Activated T-cell treated with anti-CD3 and anti-CD28 coated beads, Interleukin-2, amount 50 U/mL, for 4 hours (primary cell): ENCODE measurements around the gene FCHO1. TPM values are rescaled to one million over a fixed set of nuclear protein-coding genes. Genes with fewer than 3 reads are reported as not detected.
A peak's percentile ranks its signal among the peaks of the same experiment; 100 is the strongest.
"Not testable (repeated sequence)": the region's sequence is repeated elsewhere in the genome, so short reads cannot be mapped to it uniquely, and the experiment has no call there.

Experiments
- ATAC-seq, 2 donors: fragments of 200-7000 bp; cut with Tn5 transposase; one replicate each; pipeline ENCODE4 v1.10.0; 2021
- DNase-seq: peaks from one replicate; pipeline ENCODE4 v3.0.0-alpha.2; 2020
- H3K27me3 Mint-ChIP-seq: one replicate; pipeline ENCODE4 v1.8.0; 2021; ENCODE audit warnings: low read depth, mixed read lengths
- H3K36me3 Mint-ChIP-seq: one replicate; pipeline ENCODE4 v1.8.0; 2022; ENCODE audit warnings: mixed read lengths; ENCODE audit not compliant: insufficient read depth
- H3K4me1 Mint-ChIP-seq: one replicate; pipeline ENCODE4 v1.8.0; 2021; ENCODE audit warnings: low read depth, mixed read lengths
- H3K4me3 Mint-ChIP-seq: one replicate; pipeline ENCODE4 v1.8.0; 2021; ENCODE audit warnings: mild to moderate bottlenecking, moderate library complexity, mixed read lengths
- H3K9me3 Mint-ChIP-seq: one replicate; pipeline ENCODE4 v1.8.0; 2021; ENCODE audit warnings: mixed read lengths
- total RNA-seq, 3 donors: library from RNA; stranded (reverse); gene quantifications; one replicate each; pipeline ENCODE4 v1.2.1, GENCODE V29; 2021

The FCHO1 gene
- total RNA-seq, 3 donors from 2014 or later: 53.0 to 60.4 (median 56.2) TPM

- ATAC-seq: no peak
- peaks cover 37% of the 10 kb centered on the region for H3K36me3 Mint-ChIP-seq
- no peaks in the 10 kb centered on the region for H3K9me3 Mint-ChIP-seq
- H3K4me1 Mint-ChIP-seq: peaks cover 6% of the 10 kb centered on the region
- H3K4me3 Mint-ChIP-seq: no peak overlapping the region
- H3K27me3 Mint-ChIP-seq: no peaks in the 10 kb centered on the region
- DNase-seq: no peak
Observed at GRCh38 chr19:17765069-17765618, 13.9 kb downstream of the FCHO1 start.

GRCh38 chr19:17766543-17767131 is 15.4 kb downstream of the FCHO1 start:
- peaks cover 5% of the 10 kb centered on the region for H3K4me1 Mint-ChIP-seq
- no peak overlapping the region for H3K4me3 Mint-ChIP-seq
- H3K27me3 Mint-ChIP-seq: no peaks in the 10 kb centered on the region
- H3K9me3 Mint-ChIP-seq: no peaks in the 10 kb centered on the region
- peaks cover 28% of the 10 kb centered on the region for H3K36me3 Mint-ChIP-seq
- ATAC-seq (peak in 1 of 2 donors; percentile 40), DNase-seq (peak; percentile 32)

- peaks cover 5% of the 10 kb centered on the region for H3K4me1 Mint-ChIP-seq
- H3K4me3 Mint-ChIP-seq: no peak overlapping the region
- H3K27me3 Mint-ChIP-seq: no peaks in the 10 kb centered on the region
- H3K9me3 Mint-ChIP-seq: no peaks in the 10 kb centered on the region
- H3K36me3 Mint-ChIP-seq: peaks cover 30% of the 10 kb centered on the region
- DNase-seq (no peak), ATAC-seq (no peak)
Observed at GRCh38 chr19:17767559-17767958, 16.3 kb downstream of the FCHO1 start.

- no peak for ATAC-seq
- DNase-seq: no peak
- Mint-ChIP-seq H3K9me3 (no peaks in the 10 kb centered on the region), H3K4me3 (no peak overlapping the region), H3K4me1 (peaks cover 3% of the 10 kb centered on the region), H3K36me3 (peaks cover 25% of the 10 kb centered on the region), H3K27me3 (no peaks in the 10 kb centered on the region)
Observed at GRCh38 chr19:17770613-17771012, 19.3 kb downstream of the FCHO1 start.

- no peaks in the 10 kb centered on the region for H3K9me3 Mint-ChIP-seq
- DNase-seq (no peak), ATAC-seq (peak; percentile 51 to 63)
- peaks cover 10% of the 10 kb centered on the region for H3K4me1 Mint-ChIP-seq
- no peak overlapping the region for H3K4me3 Mint-ChIP-seq
- H3K36me3 Mint-ChIP-seq: peaks cover 25% of the 10 kb centered on the region
- no peaks in the 10 kb centered on the region for H3K27me3 Mint-ChIP-seq
Observed at GRCh38 chr19:17772172-17772571, 20.9 kb downstream of the FCHO1 start.

GRCh38 chr19:17775245-17775927 is 24.1 kb downstream of the FCHO1 start:
- DNase-seq (peak; percentile 29), ATAC-seq (no peak)
- Mint-ChIP-seq H3K4me1 (peaks cover 12% of the 10 kb centered on the region), H3K4me3 (no peak overlapping the region), H3K9me3 (no peaks in the 10 kb centered on the region), H3K36me3 (peaks cover 24% of the 10 kb centered on the region), H3K27me3 (no peaks in the 10 kb centered on the region)

- ATAC-seq (no peak), DNase-seq (no peak)
- Mint-ChIP-seq H3K9me3 (no peaks in the 10 kb centered on the region), H3K36me3 (peaks cover 24% of the 10 kb centered on the region), H3K4me1 (peaks cover 12% of the 10 kb centered on the region), H3K4me3 (no peak overlapping the region), H3K27me3 (no peaks in the 10 kb centered on the region)
Observed at GRCh38 chr19:17775991-17776803, 24.9 kb downstream of the FCHO1 start.

GRCh38 chr19:17777840-17778239 is 26.6 kb downstream of the FCHO1 start:
- not testable (repeated sequence) for DNase-seq, H3K27me3 Mint-ChIP-seq, H3K4me3 Mint-ChIP-seq, H3K9me3 Mint-ChIP-seq, ATAC-seq
- Mint-ChIP-seq H3K36me3 (peaks cover 24% of the 10 kb centered on the region), H3K4me1 (peaks cover 12% of the 10 kb centered on the region)

GRCh38 chr19:17778251-17778967 is 27.1 kb downstream of the FCHO1 start:
- ATAC-seq: peak; percentile 61 to 71
- Mint-ChIP-seq H3K27me3 (no peaks in the 10 kb centered on the region), H3K9me3 (no peaks in the 10 kb centered on the region), H3K4me3 (no peak overlapping the region), H3K36me3 (peaks cover 20% of the 10 kb centered on the region), H3K4me1 (peaks cover 12% of the 10 kb centered on the region)
- DNase-seq: no peak

GRCh38 chr19:17778968-17779929 is 28.0 kb downstream of the FCHO1 start:
- H3K9me3 Mint-ChIP-seq: no peaks in the 10 kb centered on the region
- ATAC-seq (no peak), DNase-seq (no peak)
- H3K4me3 Mint-ChIP-seq: no peak overlapping the region
- H3K27me3 Mint-ChIP-seq: no peaks in the 10 kb centered on the region
- H3K4me1 Mint-ChIP-seq: peaks cover 14% of the 10 kb centered on the region
- peaks cover 19% of the 10 kb centered on the region for H3K36me3 Mint-ChIP-seq

GRCh38 chr19:17780781-17781180 is 29.5 kb downstream of the FCHO1 start:
- Mint-ChIP-seq H3K9me3 (no peaks in the 10 kb centered on the region), H3K4me1 (peaks cover 14% of the 10 kb centered on the region), H3K27me3 (no peaks in the 10 kb centered on the region), H3K4me3 (no peak overlapping the region), H3K36me3 (peaks cover 18% of the 10 kb centered on the region)
- ATAC-seq: no peak
- DNase-seq: no peak

GRCh38 chr19:17783721-17784120 is 32.4 kb downstream of the FCHO1 start:
- ATAC-seq, H3K4me1 Mint-ChIP-seq, H3K9me3 Mint-ChIP-seq, DNase-seq, H3K27me3 Mint-ChIP-seq, H3K4me3 Mint-ChIP-seq: not testable (repeated sequence)
- peaks cover 20% of the 10 kb centered on the region for H3K36me3 Mint-ChIP-seq
